Keratinocyte (primary cell): Measurements from ENCODE around the gene NEBL.

Experiments used
- CTCF ChIP-seq, 3 experiments: IDR thresholded peaks in 1 of 3; conservative IDR thresholded peaks in 1 of 3; optimal IDR thresholded peaks in 1 of 3; 2 replicates in 2 of 3; 3 replicates in 1 of 3; pipeline versions ENCODE3 to v1.5.1; 2011; ENCODE audit warnings: low read length in 3 of 3, mild to moderate bottlenecking in 3 of 3, moderate library complexity in 2 of 3, control low read depth in 1 of 3, inconsistent platforms in 1 of 3; ENCODE audit not compliant: insufficient read depth in 2 of 3; ENCODE audit errors: extremely low read depth in 1 of 3
- EZH2 ChIP-seq: IDR thresholded peaks from one replicate; pipeline ENCODE4 v1.6.1; 2012; ENCODE audit warnings: inconsistent platforms, mild to moderate bottlenecking, low read length, moderate library complexity

GRCh38 chr10:20933705-20934104 is 36.6 kb upstream of the NEBL start:
- TF ChIP-seq CTCF (optimal IDR thresholded peaks at IDR 0.05 in 1 of 3, IDR thresholded peaks at IDR 0.05 in 1 of 3, conservative IDR thresholded peaks at IDR 0.05 in 1 of 3; ENCODE audit: extremely low read depth in 1 of 3, insufficient read depth in 2 of 3, low read length in 3 of 3): no peak
- no peak for TF ChIP-seq EZH2
